ENCODE measurements around the gene TMTC4.
"Not testable (repeated sequence)": the region's sequence is repeated elsewhere in the genome, so short reads cannot be mapped to it uniquely, and the experiment has no call there.

TMTC4 gene

GRCh38 chr13:100630555-100630954 is 44.0 kb downstream of the TMTC4 start:
- no peak for DNase-seq (ENCODE audit: low read depth)
- H3K4me3 ChIP-seq (ENCODE audit: low read length): no peak overlapping the region
- no peak for TF ChIP-seq CTCF (conservative IDR thresholded peaks at IDR 0.05; ENCODE audit: low read length)

GRCh38 chr13:100627120-100627519 is 47.5 kb downstream of the TMTC4 start:
- no peak for DNase-seq (ENCODE audit: low read depth)
- H3K4me3 ChIP-seq (ENCODE audit: low read length): no peak overlapping the region
- no peak for TF ChIP-seq CTCF (conservative IDR thresholded peaks at IDR 0.05; ENCODE audit: low read length)

GRCh38 chr13:100625447-100625846 is 49.1 kb downstream of the TMTC4 start:
- no peak overlapping the region for H3K4me3 ChIP-seq (ENCODE audit: low read length)
- no peak for DNase-seq (ENCODE audit: low read depth)
- TF ChIP-seq CTCF (conservative IDR thresholded peaks at IDR 0.05; ENCODE audit: low read length): no peak

GRCh38 chr13:100620792-100621191 is 53.8 kb downstream of the TMTC4 start:
- no peak overlapping the region for H3K4me3 ChIP-seq (ENCODE audit: low read length)
- no peak for TF ChIP-seq CTCF (conservative IDR thresholded peaks at IDR 0.05; ENCODE audit: low read length)

GRCh38 chr13:100619940-100620339 is 54.7 kb downstream of the TMTC4 start:
- no peak overlapping the region for H3K4me3 ChIP-seq (ENCODE audit: low read length)
- DNase-seq (ENCODE audit: low read depth): no peak
- TF ChIP-seq CTCF (conservative IDR thresholded peaks at IDR 0.05; ENCODE audit: low read length): no peak

More at GRCh38 chr13:100620792-100621191, 53.8 kb downstream of the TMTC4 start:
- DNase-seq (ENCODE audit: low read depth): no peak

- H3K4me3 ChIP-seq (ENCODE audit: low read length); DNase-seq (ENCODE audit: low read depth): not testable (repeated sequence)
Measured at GRCh38 chr13:100618897-100619296, 55.7 kb downstream of the TMTC4 start.

- no peak for DNase-seq (ENCODE audit: low read depth)
- TF ChIP-seq CTCF (conservative IDR thresholded peaks at IDR 0.05; ENCODE audit: low read length): no peak
- H3K4me3 ChIP-seq (ENCODE audit: low read length): no peak overlapping the region
Measured at GRCh38 chr13:100613031-100613430, 61.6 kb downstream of the TMTC4 start.

Data from AG10803 (cell line).